Neural cell (in vitro differentiated cells): ENCODE data around the gene AP3D1.

ENCODE experiments used
- EP300 ChIP-seq: fragments of 450-650 bp; conservative IDR thresholded peaks from 2 replicates; pipeline ENCODE4 v1.6.1; 2014; ENCODE audit warnings: antibody characterized with exemption, mild to moderate bottlenecking, moderate library complexity; ENCODE audit not compliant: poor library complexity, severe bottlenecking
- EZH2 ChIP-seq: fragments of 200-600, 300-800 bp; shearing (Covaris generic), sonication (generic); IDR thresholded peaks from 2 replicates; pipeline ENCODE4 v1.6.1; 2014; ENCODE audit warnings: antibody characterized with exemption, low read length, borderline replicate concordance, mild to moderate bottlenecking; ENCODE audit not compliant: insufficient read depth, poor library complexity, severe bottlenecking
- MXI1 ChIP-seq: fragments of 450-650 bp; conservative IDR thresholded peaks from 2 replicates; pipeline ENCODE4 v1.6.1; 2014; ENCODE audit warnings: antibody characterized with exemption, mild to moderate bottlenecking; ENCODE audit not compliant: poor library complexity, severe bottlenecking
- POLR2AphosphoS5 ChIP-seq: IDR thresholded peaks from 2 replicates; pipeline ENCODE4 v1.6.1; 2012
- RAD21 ChIP-seq: fragments of 450-650 bp; conservative IDR thresholded peaks from 2 replicates; pipeline ENCODE4 v1.6.1; 2014; ENCODE audit warnings: antibody characterized with exemption, mild to moderate bottlenecking, moderate library complexity
- TAF1 ChIP-seq: IDR thresholded peaks from 2 replicates; pipeline ENCODE4 v1.6.1; 2012; ENCODE audit warnings: low read depth
- TF ChIP-seq, protein P1 (sequence below): fragments of 450-650 bp; IDR thresholded peaks from 2 replicates; pipeline ENCODE4 v1.5.1; 2014; ENCODE audit warnings: antibody characterized with exemption, mild to moderate bottlenecking, moderate library complexity; ENCODE audit not compliant: poor library complexity, severe bottlenecking
- TF ChIP-seq, protein P2 (sequence below): IDR thresholded peaks from 2 replicates; pipeline ENCODE4 v1.6.1; 2012; ENCODE audit warnings: borderline replicate concordance

DNA sequence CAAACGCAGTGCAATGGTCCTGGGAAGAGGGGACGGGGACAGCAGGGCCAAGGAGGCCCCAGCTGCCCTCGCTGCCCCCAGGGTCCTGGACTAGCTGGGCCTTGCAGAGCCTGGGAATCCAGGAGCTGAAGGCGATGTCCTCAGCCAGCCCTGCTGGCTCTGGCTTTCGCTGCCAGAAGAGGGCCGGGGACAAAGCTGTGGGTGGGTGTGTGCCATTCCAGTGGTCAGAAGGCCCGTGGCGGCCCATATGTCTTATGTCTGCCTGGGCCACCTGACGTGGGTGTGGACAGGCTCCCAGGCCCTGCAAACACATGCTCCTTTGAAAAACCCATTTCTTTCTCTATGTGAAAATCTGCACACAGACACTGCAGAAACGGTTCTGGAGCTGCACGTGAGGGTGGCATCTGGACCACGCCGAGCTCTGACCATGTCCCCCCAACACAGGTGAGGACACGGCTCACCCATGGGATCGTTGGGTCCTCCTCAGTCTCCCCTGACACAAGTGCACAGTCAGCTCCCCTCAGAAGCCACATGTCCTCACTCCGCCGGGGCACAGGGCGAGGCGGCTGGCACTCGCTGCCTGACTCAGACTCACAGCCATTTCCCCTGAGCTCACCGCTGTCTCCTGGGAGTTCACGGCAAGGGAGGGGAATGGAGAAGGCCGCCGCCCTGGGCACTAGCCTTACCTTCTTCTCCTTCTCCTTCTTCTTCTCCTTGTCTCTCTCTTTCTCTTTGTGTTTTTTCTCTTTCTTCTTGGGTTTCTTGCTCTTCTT lies 37.7 kb downstream of the AP3D1 start:
- TF ChIP-seq, protein P1, sequence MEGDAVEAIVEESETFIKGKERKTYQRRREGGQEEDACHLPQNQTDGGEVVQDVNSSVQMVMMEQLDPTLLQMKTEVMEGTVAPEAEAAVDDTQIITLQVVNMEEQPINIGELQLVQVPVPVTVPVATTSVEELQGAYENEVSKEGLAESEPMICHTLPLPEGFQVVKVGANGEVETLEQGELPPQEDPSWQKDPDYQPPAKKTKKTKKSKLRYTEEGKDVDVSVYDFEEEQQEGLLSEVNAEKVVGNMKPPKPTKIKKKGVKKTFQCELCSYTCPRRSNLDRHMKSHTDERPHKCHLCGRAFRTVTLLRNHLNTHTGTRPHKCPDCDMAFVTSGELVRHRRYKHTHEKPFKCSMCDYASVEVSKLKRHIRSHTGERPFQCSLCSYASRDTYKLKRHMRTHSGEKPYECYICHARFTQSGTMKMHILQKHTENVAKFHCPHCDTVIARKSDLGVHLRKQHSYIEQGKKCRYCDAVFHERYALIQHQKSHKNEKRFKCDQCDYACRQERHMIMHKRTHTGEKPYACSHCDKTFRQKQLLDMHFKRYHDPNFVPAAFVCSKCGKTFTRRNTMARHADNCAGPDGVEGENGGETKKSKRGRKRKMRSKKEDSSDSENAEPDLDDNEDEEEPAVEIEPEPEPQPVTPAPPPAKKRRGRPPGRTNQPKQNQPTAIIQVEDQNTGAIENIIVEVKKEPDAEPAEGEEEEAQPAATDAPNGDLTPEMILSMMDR: no peak
- no peak for TF ChIP-seq POLR2AphosphoS5
- TF ChIP-seq TAF1: no peak
- no peak for TF ChIP-seq EZH2
- no peak for TF ChIP-seq EP300
- TF ChIP-seq RAD21: no peak
- TF ChIP-seq, protein P2, sequence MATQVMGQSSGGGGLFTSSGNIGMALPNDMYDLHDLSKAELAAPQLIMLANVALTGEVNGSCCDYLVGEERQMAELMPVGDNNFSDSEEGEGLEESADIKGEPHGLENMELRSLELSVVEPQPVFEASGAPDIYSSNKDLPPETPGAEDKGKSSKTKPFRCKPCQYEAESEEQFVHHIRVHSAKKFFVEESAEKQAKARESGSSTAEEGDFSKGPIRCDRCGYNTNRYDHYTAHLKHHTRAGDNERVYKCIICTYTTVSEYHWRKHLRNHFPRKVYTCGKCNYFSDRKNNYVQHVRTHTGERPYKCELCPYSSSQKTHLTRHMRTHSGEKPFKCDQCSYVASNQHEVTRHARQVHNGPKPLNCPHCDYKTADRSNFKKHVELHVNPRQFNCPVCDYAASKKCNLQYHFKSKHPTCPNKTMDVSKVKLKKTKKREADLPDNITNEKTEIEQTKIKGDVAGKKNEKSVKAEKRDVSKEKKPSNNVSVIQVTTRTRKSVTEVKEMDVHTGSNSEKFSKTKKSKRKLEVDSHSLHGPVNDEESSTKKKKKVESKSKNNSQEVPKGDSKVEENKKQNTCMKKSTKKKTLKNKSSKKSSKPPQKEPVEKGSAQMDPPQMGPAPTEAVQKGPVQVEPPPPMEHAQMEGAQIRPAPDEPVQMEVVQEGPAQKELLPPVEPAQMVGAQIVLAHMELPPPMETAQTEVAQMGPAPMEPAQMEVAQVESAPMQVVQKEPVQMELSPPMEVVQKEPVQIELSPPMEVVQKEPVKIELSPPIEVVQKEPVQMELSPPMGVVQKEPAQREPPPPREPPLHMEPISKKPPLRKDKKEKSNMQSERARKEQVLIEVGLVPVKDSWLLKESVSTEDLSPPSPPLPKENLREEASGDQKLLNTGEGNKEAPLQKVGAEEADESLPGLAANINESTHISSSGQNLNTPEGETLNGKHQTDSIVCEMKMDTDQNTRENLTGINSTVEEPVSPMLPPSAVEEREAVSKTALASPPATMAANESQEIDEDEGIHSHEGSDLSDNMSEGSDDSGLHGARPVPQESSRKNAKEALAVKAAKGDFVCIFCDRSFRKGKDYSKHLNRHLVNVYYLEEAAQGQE: no peak
- TF ChIP-seq MXI1: no peak
